Ishikawa (cell line): Measurements from ENCODE around the gene M1AP.

Experiments
- CEBPB ChIP-seq: IDR thresholded peaks from 2 replicates; pipeline ENCODE4 v1.6.1; 2012
- CREB1 ChIP-seq: IDR thresholded peaks from 2 replicates; pipeline ENCODE4 v1.6.1; 2012; ENCODE audit warnings: low read depth
- EGR1 ChIP-seq: IDR thresholded peaks from 2 replicates; pipeline ENCODE4 v1.6.1; 2012
- EP300 ChIP-seq: IDR thresholded peaks from 2 replicates; pipeline ENCODE4 v1.6.1; 2012; ENCODE audit warnings: borderline replicate concordance
- FOXM1 ChIP-seq: IDR thresholded peaks from 2 replicates; pipeline ENCODE4 v1.6.1; 2012; ENCODE audit warnings: low read depth, borderline replicate concordance
- MAX ChIP-seq: IDR thresholded peaks from 2 replicates; pipeline ENCODE4 v1.6.1; 2012
- NFIC ChIP-seq: IDR thresholded peaks from 2 replicates; pipeline ENCODE4 v1.6.1; 2012
- RAD21 ChIP-seq: IDR thresholded peaks from 2 replicates; pipeline ENCODE4 v1.6.1; 2012; ENCODE audit warnings: low read depth
- REST ChIP-seq: IDR thresholded peaks from 2 replicates; pipeline ENCODE4 v1.6.1; 2012; ENCODE audit warnings: low read depth, mild to moderate bottlenecking
- TAF1 ChIP-seq: IDR thresholded peaks from 2 replicates; pipeline ENCODE4 v1.6.1; 2012; ENCODE audit warnings: low read depth, mild to moderate bottlenecking
- TCF12 ChIP-seq: IDR thresholded peaks from 2 replicates; pipeline ENCODE4 v1.6.1; 2012; ENCODE audit warnings: low read depth
- TEAD4 ChIP-seq: IDR thresholded peaks from 2 replicates; pipeline ENCODE4 v1.6.1; 2012
- USF1 ChIP-seq: IDR thresholded peaks from 2 replicates; pipeline ENCODE4 v1.6.1; 2012
- YY1 ChIP-seq: IDR thresholded peaks from 2 replicates; pipeline ENCODE4 v1.6.1; 2012; ENCODE audit warnings: low read depth
- ZBTB7A ChIP-seq: IDR thresholded peaks from 2 replicates; pipeline ENCODE4 v1.6.1; 2012; ENCODE audit warnings: low read depth

M1AP gene

GRCh38 chr2:74552914-74553811 is 95.0 kb downstream of the M1AP start:
- TF ChIP-seq RAD21, result no peak
- TF ChIP-seq MAX, result no peak
- TF ChIP-seq TAF1, result no peak
- no peak for TF ChIP-seq USF1
- TF ChIP-seq NFIC, result no peak
- no peak for TF ChIP-seq CEBPB
- no peak for TF ChIP-seq EGR1
- no peak for TF ChIP-seq TCF12
- TF ChIP-seq REST, result no peak
- no peak for TF ChIP-seq YY1
- TF ChIP-seq FOXM1, result no peak
- TF ChIP-seq ZBTB7A, result no peak
- TF ChIP-seq TEAD4, result no peak
- no peak for TF ChIP-seq CREB1

GRCh38 chr2:74551942-74552913 is 95.9 kb downstream of the M1AP start:
- no peak for TF ChIP-seq ZBTB7A

- TF ChIP-seq REST, result no peak
- TF ChIP-seq FOXM1, result no peak
- TF ChIP-seq RAD21, result no peak
- TF ChIP-seq USF1, result no peak
- TF ChIP-seq EGR1, result no peak
- no peak for TF ChIP-seq YY1
- no peak for TF ChIP-seq TAF1
- no peak for TF ChIP-seq EP300
- TF ChIP-seq TCF12, result no peak
- TF ChIP-seq NFIC, result no peak
- no peak for TF ChIP-seq CEBPB
- no peak for TF ChIP-seq MAX
- no peak for TF ChIP-seq CREB1
- no peak for TF ChIP-seq TEAD4
Observed at GRCh38 chr2:74551530-74551929, 96.6 kb downstream of the M1AP start.

GRCh38 chr2:74550231-74550630 is 97.9 kb downstream of the M1AP start:
- TF ChIP-seq TCF12 (no peak), EGR1 (no peak), USF1 (no peak), TAF1 (no peak), EP300 (no peak), CEBPB (no peak), FOXM1 (no peak), MAX (no peak), CREB1 (no peak), YY1 (no peak)
